NCI-H1436 (cell line): ENCODE data around the gene PLEKHA7.

Experiments used
- DNase-seq: peaks from one replicate; lab custom pipeline; 2025; lab: John Stamatoyannopoulos, UW

PLEKHA7 gene

GRCh38 chr11:16840951-16841350 is 173.3 kb downstream of the PLEKHA7 start:
- DNase-seq, result no peak

GRCh38 chr11:16839821-16840220 is 174.4 kb downstream of the PLEKHA7 start:
- no peak for DNase-seq

- DNase-seq, result no peak
Measured at GRCh38 chr11:16834384-16834783, 179.8 kb downstream of the PLEKHA7 start.

- no peak for DNase-seq
Measured at GRCh38 chr11:16833026-16833425, 181.2 kb downstream of the PLEKHA7 start.

GRCh38 chr11:16832193-16832539 is 182.0 kb downstream of the PLEKHA7 start:
- DNase-seq, result no peak

GRCh38 chr11:16831316-16832192 is 182.7 kb downstream of the PLEKHA7 start:
- DNase-seq, result no peak

GRCh38 chr11:16827139-16827538 is 187.1 kb downstream of the PLEKHA7 start:
- DNase-seq, result no peak

- DNase-seq, result no peak
Measured at GRCh38 chr11:16825968-16826367, 188.2 kb downstream of the PLEKHA7 start.

GRCh38 chr11:16825101-16825500 is 189.1 kb downstream of the PLEKHA7 start:
- DNase-seq, result no peak

- DNase-seq, result peak; percentile 58
Measured at GRCh38 chr11:16820324-16821092, 193.7 kb downstream of the PLEKHA7 start.

- DNase-seq, result no peak
Measured at GRCh38 chr11:16818284-16818683, 195.9 kb downstream of the PLEKHA7 start.

GRCh38 chr11:16817351-16817750 is 196.9 kb downstream of the PLEKHA7 start:
- DNase-seq, result no peak

- DNase-seq, result no peak
Measured at GRCh38 chr11:16816358-16817270, 197.6 kb downstream of the PLEKHA7 start.

- DNase-seq, result no peak
Measured at GRCh38 chr11:16815047-16815767, 199.0 kb downstream of the PLEKHA7 start.

GRCh38 chr11:16814410-16815046 is 199.7 kb downstream of the PLEKHA7 start:
- DNase-seq, result no peak

GRCh38 chr11:16813126-16813525 is 201.1 kb downstream of the PLEKHA7 start:
- no peak for DNase-seq

- no peak for DNase-seq
Measured at GRCh38 chr11:16812274-16812673, 201.9 kb downstream of the PLEKHA7 start.

GRCh38 chr11:16811136-16812020 is 202.8 kb downstream of the PLEKHA7 start:
- no peak for DNase-seq

- DNase-seq, result no peak
Measured at GRCh38 chr11:16809886-16810668, 204.1 kb downstream of the PLEKHA7 start.
